Fibroblast of lung (primary cell): ENCODE data around the gene CHTF18. TPM values are rescaled to one million over a fixed set of nuclear protein-coding genes. Genes with fewer than 3 reads are reported as not detected.
"Not testable (repeated sequence)": the region's sequence is repeated elsewhere in the genome, so short reads cannot be mapped to it uniquely, and the experiment has no call there.

Source experiments
- DNase-seq, 2 donors: peaks; one replicate each; pipeline versions ENCODE4 v3.0.0 to v3.0.0-alpha.2; 2010; ENCODE audit warnings: low read depth in 2 of 2
- H2AFZ ChIP-seq: 2 replicates; pipeline ENCODE4 v1.5.1; 2012; ENCODE audit warnings: low read length, control low read depth, inconsistent platforms
- H3K27ac ChIP-seq: 2 replicates; pipeline ENCODE4 v1.5.1; 2011; ENCODE audit warnings: low read length, control low read depth; ENCODE audit not compliant: insufficient read depth
- H3K27me3 ChIP-seq: 2 replicates; pipeline ENCODE4 v1.5.1; 2011; ENCODE audit warnings: mild to moderate bottlenecking, low read length; ENCODE audit not compliant: control insufficient read depth, insufficient read depth
- H3K36me3 ChIP-seq: 2 replicates; pipeline ENCODE4 v1.5.1; 2011; ENCODE audit warnings: low read length; ENCODE audit not compliant: control insufficient read depth, insufficient read depth
- H3K4me1 ChIP-seq: 2 replicates; pipeline ENCODE4 v1.5.1; 2011; ENCODE audit warnings: low read length; ENCODE audit not compliant: control insufficient read depth, insufficient read depth; ENCODE audit errors: extremely low read depth
- H3K4me2 ChIP-seq: 2 replicates; pipeline ENCODE4 v1.5.1; 2011; ENCODE audit warnings: low read length, control low read depth; ENCODE audit not compliant: insufficient read depth; ENCODE audit errors: extremely low read depth
- H3K4me3 ChIP-seq, 4 experiments: fragments of 200-600 bp in 1 of 4; sonication (generic) in 1 of 4; replicated peaks in 1 of 4; 2 replicates each; pipeline ENCODE4 v1.5.1; 2011 to 2016; ENCODE audit warnings: low read length in 4 of 4, low read depth in 3 of 4, mild to moderate bottlenecking in 3 of 4, control low read depth in 2 of 4, inconsistent platforms in 1 of 4, mixed read lengths in 1 of 4; ENCODE audit not compliant: insufficient read depth in 1 of 4; ENCODE audit errors: control extremely low read depth in 1 of 4
- H3K79me2 ChIP-seq: 2 replicates; pipeline ENCODE4 v1.5.1; 2012; ENCODE audit warnings: mild to moderate bottlenecking, low read length, inconsistent platforms; ENCODE audit not compliant: control insufficient read depth, insufficient read depth
- H3K9ac ChIP-seq: 2 replicates; pipeline ENCODE4 v1.5.1; 2011; ENCODE audit warnings: mild to moderate bottlenecking, low read length, control low read depth; ENCODE audit not compliant: insufficient read depth
- H3K9me3 ChIP-seq: 2 replicates; pipeline ENCODE4 v1.5.1; 2012; ENCODE audit warnings: low read depth, low read length; ENCODE audit not compliant: control insufficient read depth, insufficient read depth
- H4K20me1 ChIP-seq: 2 replicates; pipeline ENCODE4 v1.5.1; 2011; ENCODE audit warnings: low read length; ENCODE audit not compliant: control insufficient read depth, insufficient read depth; ENCODE audit errors: extremely low read depth
- CTCF ChIP-seq, 2 donors: IDR thresholded peaks in 1 of 2; conservative IDR thresholded peaks in 1 of 2; 1 replicate in 1 of 2; 2 replicates in 1 of 2; pipeline ENCODE4 v1.5.1; 2011 to 2012; ENCODE audit warnings: low read length in 2 of 2, control low read depth in 1 of 2, inconsistent platforms in 1 of 2, low read depth in 1 of 2, mild to moderate bottlenecking in 1 of 2
- EZH2 ChIP-seq: IDR thresholded peaks from 2 replicates; pipeline ENCODE4 v1.5.1; 2012; ENCODE audit warnings: low read length, control low read depth, mild to moderate bottlenecking; ENCODE audit errors: missing control alignments
- polyA plus RNA-seq, 2 donors: library from polyadenylated mRNA; depleted of rRNA in 1 of 2; stranded (reverse) in 1 of 2; unstranded in 1 of 2; fragments of >200 nt; gene quantifications; 2 replicates each; pipeline ENCODE4 v1.2.1, GENCODE V29; 2011 to 2012; ENCODE audit warnings: missing spikeins in 1 of 2
- total RNA-seq: library from RNA; depleted of rRNA; stranded (reverse); fragments of >200 nt; gene quantifications from 2 replicates; pipeline ENCODE4 v1.2.1, GENCODE V29; 2014

The CHTF18 gene
- total and polyA plus RNA-seq, 2 donors (not counting 1 experiment from before 2014, with no cell fraction given), result 1.1 to 4.3 TPM

- Histone ChIP-seq H3K4me1 (no peaks in the 10 kb centered on the region), H3K79me2 (no peaks in the 10 kb centered on the region), H2AFZ (no peak overlapping the region), H4K20me1 (no peaks in the 10 kb centered on the region), H3K9me3 (peaks cover 3% of the 10 kb centered on the region), H3K4me2 (no peak overlapping the region), H3K27me3 (no peaks in the 10 kb centered on the region), H3K4me3 (no peak overlapping the region), H3K9ac (no peak overlapping the region), H3K36me3 (no peaks in the 10 kb centered on the region), H3K27ac (no peak overlapping the region)
- no peak for TF ChIP-seq EZH2
- no peak for TF ChIP-seq CTCF (conservative IDR thresholded peaks at IDR 0.05 in 1 of 2, IDR thresholded peaks at IDR 0.05 in 1 of 2; ENCODE audit: low read depth in 1 of 2, low read length in 2 of 2)
- no peak for DNase-seq
Measured at GRCh38 chr16:819336-820043, 31.1 kb downstream of the CHTF18 start.

- H2AFZ ChIP-seq, H3K4me1 ChIP-seq, H4K20me1 ChIP-seq, H3K27me3 ChIP-seq, H3K4me3 ChIP-seq, H3K9me3 ChIP-seq, H3K4me2 ChIP-seq, H3K36me3 ChIP-seq, H3K27ac ChIP-seq, DNase-seq, H3K79me2 ChIP-seq, H3K9ac ChIP-seq: not testable (repeated sequence)
Measured at GRCh38 chr16:820044-820408, 31.6 kb downstream of the CHTF18 start.

- H3K4me3 ChIP-seq, result no peak overlapping the region
- no peaks in the 10 kb centered on the region for H3K4me1 ChIP-seq
- no peak overlapping the region for H3K4me2 ChIP-seq
- H3K36me3 ChIP-seq, result no peaks in the 10 kb centered on the region
- H4K20me1 ChIP-seq, result no peaks in the 10 kb centered on the region
- H3K27ac ChIP-seq, result no peak overlapping the region
- H3K79me2 ChIP-seq, result no peaks in the 10 kb centered on the region
- H2AFZ ChIP-seq, result no peak overlapping the region
- no peak for DNase-seq
- no peaks in the 10 kb centered on the region for H3K27me3 ChIP-seq
- TF ChIP-seq CTCF (conservative IDR thresholded peaks at IDR 0.05 in 1 of 2, IDR thresholded peaks at IDR 0.05 in 1 of 2; ENCODE audit: low read depth in 1 of 2, low read length in 2 of 2) (no peak), EZH2 (no peak)
- H3K9me3 ChIP-seq, result peaks cover 3% of the 10 kb centered on the region
- no peak overlapping the region for H3K9ac ChIP-seq
Measured at GRCh38 chr16:820748-821147, 32.3 kb downstream of the CHTF18 start.
